Testis (tissue), 2 donors: ENCODE data around the gene ZNF486.
"Not testable (repeated sequence)": the region's sequence is repeated elsewhere in the genome, so short reads cannot be mapped to it uniquely, and the experiment has no call there.

Experiments used
- POLR2A ChIP-seq: fragments of 450-650 bp; IDR thresholded peaks from one replicate; pipeline ENCODE4 v1.6.1; 2017; ENCODE audit warnings: antibody characterized with exemption, mild to moderate bottlenecking, moderate library complexity
- TF ChIP-seq, protein P1 (sequence below), 3 experiments: fragments of 450-650 bp in 2 of 3; fragments of 200-600 bp in 1 of 3; sonication (generic) in 1 of 3; IDR thresholded peaks; one replicate each; pipeline ENCODE4 v1.5.1; 2016 to 2019; ENCODE audit warnings: antibody characterized with exemption in 3 of 3, mild to moderate bottlenecking in 2 of 3, moderate library complexity in 1 of 3

DNA sequence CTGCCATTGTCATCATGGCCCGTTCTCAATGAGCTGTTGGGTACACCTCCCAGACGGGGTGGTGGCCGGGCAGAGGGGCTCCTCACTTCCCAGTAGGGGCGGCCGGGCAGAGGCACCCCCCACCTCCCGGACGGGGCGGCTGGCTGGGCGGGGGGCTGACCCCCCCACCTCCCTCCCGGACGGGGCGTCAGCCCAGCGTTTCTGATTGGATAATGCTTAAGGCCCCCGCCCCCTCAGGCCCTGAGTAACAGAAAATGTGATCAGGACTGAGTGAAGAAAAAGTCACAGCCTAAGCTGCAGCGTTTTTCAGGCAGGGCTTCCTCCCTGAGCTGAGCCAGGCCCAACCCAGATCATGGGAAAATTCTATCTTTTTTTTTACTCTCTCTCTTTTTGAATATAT, 14.5 kb upstream of the ZNF486 start:
- TF ChIP-seq POLR2A = not testable (repeated sequence)
- TF ChIP-seq, protein P1, sequence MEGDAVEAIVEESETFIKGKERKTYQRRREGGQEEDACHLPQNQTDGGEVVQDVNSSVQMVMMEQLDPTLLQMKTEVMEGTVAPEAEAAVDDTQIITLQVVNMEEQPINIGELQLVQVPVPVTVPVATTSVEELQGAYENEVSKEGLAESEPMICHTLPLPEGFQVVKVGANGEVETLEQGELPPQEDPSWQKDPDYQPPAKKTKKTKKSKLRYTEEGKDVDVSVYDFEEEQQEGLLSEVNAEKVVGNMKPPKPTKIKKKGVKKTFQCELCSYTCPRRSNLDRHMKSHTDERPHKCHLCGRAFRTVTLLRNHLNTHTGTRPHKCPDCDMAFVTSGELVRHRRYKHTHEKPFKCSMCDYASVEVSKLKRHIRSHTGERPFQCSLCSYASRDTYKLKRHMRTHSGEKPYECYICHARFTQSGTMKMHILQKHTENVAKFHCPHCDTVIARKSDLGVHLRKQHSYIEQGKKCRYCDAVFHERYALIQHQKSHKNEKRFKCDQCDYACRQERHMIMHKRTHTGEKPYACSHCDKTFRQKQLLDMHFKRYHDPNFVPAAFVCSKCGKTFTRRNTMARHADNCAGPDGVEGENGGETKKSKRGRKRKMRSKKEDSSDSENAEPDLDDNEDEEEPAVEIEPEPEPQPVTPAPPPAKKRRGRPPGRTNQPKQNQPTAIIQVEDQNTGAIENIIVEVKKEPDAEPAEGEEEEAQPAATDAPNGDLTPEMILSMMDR (IDR thresholded peaks at IDR 0.05) = not testable (repeated sequence)
